ENCODE results near the gene CCN2.

DNA sequence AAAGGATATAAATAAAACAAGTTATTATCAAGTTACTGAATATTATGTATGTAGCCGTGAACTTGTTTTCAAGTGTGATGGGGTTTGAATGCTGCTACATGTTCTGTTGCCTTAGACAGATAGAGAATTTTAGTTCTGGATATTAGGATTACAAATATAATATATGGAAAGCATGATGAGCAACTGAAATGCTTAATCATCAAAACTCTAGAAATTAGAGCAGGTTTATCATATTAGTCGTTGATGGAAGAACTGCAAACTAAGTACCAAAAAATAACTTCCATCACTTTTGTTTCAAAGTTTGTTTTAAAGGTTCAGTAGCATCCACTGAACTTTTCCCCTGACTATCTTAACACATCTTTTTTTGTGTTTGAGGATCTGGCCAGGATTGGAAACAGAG lies 49.1 kb upstream of the CCN2 start:
- TF ChIP-seq, protein P1, sequence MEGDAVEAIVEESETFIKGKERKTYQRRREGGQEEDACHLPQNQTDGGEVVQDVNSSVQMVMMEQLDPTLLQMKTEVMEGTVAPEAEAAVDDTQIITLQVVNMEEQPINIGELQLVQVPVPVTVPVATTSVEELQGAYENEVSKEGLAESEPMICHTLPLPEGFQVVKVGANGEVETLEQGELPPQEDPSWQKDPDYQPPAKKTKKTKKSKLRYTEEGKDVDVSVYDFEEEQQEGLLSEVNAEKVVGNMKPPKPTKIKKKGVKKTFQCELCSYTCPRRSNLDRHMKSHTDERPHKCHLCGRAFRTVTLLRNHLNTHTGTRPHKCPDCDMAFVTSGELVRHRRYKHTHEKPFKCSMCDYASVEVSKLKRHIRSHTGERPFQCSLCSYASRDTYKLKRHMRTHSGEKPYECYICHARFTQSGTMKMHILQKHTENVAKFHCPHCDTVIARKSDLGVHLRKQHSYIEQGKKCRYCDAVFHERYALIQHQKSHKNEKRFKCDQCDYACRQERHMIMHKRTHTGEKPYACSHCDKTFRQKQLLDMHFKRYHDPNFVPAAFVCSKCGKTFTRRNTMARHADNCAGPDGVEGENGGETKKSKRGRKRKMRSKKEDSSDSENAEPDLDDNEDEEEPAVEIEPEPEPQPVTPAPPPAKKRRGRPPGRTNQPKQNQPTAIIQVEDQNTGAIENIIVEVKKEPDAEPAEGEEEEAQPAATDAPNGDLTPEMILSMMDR (conservative IDR thresholded peaks at IDR 0.05) = no peak
- TF ChIP-seq EZH2 (IDR thresholded peaks at IDR 0.05; ENCODE audit: low read depth) = no peak
